Measurements from ENCODE around the gene KRR1.
"Not testable (repeated sequence)": the region's sequence is repeated elsewhere in the genome, so short reads cannot be mapped to it uniquely, and the experiment has no call there.

KRR1 gene

DNA sequence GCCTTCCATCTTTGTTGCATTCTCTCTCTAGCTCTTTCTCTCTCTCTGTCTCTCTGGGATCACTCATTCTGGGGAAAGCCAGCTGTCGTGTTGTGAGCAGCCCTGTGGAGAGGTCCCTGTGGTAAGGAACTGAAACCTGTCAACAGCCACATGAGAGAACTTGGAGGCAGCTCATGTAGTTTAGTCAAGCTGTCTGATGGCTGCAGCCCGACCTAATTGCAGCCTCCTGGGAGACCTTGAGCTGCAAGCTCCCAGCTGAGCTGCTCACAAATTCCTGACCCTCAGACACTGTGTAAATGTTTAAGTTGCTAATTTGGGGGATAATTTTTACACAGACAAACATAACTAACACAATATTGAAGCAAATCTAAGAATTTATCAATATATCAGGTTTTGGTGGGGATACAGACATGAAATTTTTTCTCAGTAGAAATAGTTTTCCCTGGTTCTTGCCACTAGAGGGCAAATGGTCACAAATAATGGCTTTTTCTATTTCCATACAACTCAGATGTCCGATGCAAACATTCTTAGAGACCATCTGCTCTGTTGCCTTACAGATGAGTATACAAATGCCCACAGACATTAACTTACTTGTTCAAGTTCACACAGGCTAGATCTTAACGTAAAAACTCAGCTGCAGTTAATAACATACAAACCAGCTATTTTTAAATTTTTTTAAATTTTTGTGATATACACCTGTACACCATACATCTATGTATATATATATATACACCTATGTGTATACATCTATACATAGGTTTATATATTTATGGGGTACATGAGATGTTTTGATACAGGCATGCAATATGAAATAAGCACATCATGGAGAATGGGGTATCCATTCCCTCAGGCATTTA, 15.5 kb upstream of the KRR1 start:
- Histone ChIP-seq H3K36me3 (ENCODE audit: control insufficient read depth, insufficient read depth, low read length) (no peaks in the 10 kb centered on the region), H3K27me3 (replicated peaks; ENCODE audit: control insufficient read depth, insufficient read depth, low read length) (no peaks in the 10 kb centered on the region), H3K4me3 (replicated peaks; ENCODE audit: low read depth, low read length) (no peak overlapping the region)
- TF ChIP-seq, protein P1, sequence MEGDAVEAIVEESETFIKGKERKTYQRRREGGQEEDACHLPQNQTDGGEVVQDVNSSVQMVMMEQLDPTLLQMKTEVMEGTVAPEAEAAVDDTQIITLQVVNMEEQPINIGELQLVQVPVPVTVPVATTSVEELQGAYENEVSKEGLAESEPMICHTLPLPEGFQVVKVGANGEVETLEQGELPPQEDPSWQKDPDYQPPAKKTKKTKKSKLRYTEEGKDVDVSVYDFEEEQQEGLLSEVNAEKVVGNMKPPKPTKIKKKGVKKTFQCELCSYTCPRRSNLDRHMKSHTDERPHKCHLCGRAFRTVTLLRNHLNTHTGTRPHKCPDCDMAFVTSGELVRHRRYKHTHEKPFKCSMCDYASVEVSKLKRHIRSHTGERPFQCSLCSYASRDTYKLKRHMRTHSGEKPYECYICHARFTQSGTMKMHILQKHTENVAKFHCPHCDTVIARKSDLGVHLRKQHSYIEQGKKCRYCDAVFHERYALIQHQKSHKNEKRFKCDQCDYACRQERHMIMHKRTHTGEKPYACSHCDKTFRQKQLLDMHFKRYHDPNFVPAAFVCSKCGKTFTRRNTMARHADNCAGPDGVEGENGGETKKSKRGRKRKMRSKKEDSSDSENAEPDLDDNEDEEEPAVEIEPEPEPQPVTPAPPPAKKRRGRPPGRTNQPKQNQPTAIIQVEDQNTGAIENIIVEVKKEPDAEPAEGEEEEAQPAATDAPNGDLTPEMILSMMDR (IDR thresholded peaks at IDR 0.05; ENCODE audit: insufficient read depth, low read length, poor library complexity, severe bottlenecking), result peak; percentile 63
- peak; percentile 41 for DNase-seq (ENCODE audit: extremely low read depth, insufficient read length)

DNA sequence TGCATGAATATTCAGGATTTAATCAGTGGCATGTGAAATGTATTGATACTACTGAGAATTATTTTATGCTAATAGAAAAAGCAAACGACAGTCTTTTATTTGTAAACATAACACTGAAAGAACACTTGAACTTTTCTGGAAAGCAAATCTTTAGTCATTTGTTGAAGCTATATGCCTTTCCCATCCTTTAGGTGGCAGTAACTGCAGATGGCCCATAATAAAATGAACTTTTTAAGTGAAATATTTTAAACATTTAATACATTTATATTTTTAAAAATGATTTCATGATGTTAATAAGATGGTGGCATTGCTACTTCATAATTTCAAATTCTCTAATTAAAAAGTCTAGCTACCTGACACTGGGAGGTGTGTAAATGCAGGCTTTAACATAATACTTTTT, 13.9 kb upstream of the KRR1 start:
- no peaks in the 10 kb centered on the region for H3K36me3 ChIP-seq (ENCODE audit: control insufficient read depth, insufficient read depth, low read length)
- no peak overlapping the region for H3K4me3 ChIP-seq (replicated peaks; ENCODE audit: low read depth, low read length)
- no peaks in the 10 kb centered on the region for H3K27me3 ChIP-seq (replicated peaks; ENCODE audit: control insufficient read depth, insufficient read depth, low read length)
- TF ChIP-seq, protein P1 (IDR thresholded peaks at IDR 0.05; ENCODE audit: insufficient read depth, low read length, poor library complexity, severe bottlenecking), result no peak
- no peak for DNase-seq (ENCODE audit: extremely low read depth, insufficient read length)

GRCh38 chr12:75522124-75522523, 10.7 kb upstream of the KRR1 start:
- DNase-seq (ENCODE audit: extremely low read depth, insufficient read length); H3K27me3 ChIP-seq (replicated peaks; ENCODE audit: control insufficient read depth, insufficient read depth, low read length); H3K36me3 ChIP-seq (ENCODE audit: control insufficient read depth, insufficient read depth, low read length); H3K4me3 ChIP-seq (replicated peaks; ENCODE audit: low read depth, low read length): not testable (repeated sequence)

DNA sequence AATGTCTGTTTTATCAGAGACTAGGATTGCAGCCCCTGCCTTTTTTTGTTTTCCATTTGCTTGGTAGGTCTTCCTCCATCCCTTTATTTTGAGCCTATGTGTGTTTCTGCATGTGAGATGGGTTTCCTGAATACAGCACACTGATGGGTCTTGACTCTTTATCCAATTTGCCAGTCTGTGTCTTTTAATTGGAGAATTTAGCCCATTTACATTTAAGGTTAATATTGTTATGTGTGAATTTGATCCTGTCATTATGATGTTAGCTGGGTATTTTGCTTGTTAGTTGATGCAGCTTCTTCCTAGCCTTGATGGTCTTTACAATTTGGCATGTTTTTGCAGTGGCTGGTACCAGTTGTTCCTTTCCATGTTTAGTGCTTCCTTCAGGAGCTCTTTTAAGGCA, 9.8 kb upstream of the KRR1 start:
- not testable (repeated sequence) for DNase-seq (ENCODE audit: extremely low read depth, insufficient read length); H3K4me3 ChIP-seq (replicated peaks; ENCODE audit: low read depth, low read length); H3K27me3 ChIP-seq (replicated peaks; ENCODE audit: control insufficient read depth, insufficient read depth, low read length); H3K36me3 ChIP-seq (ENCODE audit: control insufficient read depth, insufficient read depth, low read length)

- TF ChIP-seq, protein P1 (IDR thresholded peaks at IDR 0.05; ENCODE audit: insufficient read depth, low read length, poor library complexity, severe bottlenecking), result no peak
- no peak for DNase-seq (ENCODE audit: extremely low read depth, insufficient read length)
- H3K4me3 ChIP-seq (replicated peaks; ENCODE audit: low read depth, low read length), result peak overlapping the region; percentile 94
- H3K36me3 ChIP-seq (ENCODE audit: control insufficient read depth, insufficient read depth, low read length), result no peaks in the 10 kb centered on the region; the same call in 1 of the 2 replicates
- no peaks in the 10 kb centered on the region for H3K27me3 ChIP-seq (replicated peaks; ENCODE audit: control insufficient read depth, insufficient read depth, low read length)
These were observed 1.8 kb downstream of the KRR1 start for GRCh38 chr12:75509621-75510020.

DNA sequence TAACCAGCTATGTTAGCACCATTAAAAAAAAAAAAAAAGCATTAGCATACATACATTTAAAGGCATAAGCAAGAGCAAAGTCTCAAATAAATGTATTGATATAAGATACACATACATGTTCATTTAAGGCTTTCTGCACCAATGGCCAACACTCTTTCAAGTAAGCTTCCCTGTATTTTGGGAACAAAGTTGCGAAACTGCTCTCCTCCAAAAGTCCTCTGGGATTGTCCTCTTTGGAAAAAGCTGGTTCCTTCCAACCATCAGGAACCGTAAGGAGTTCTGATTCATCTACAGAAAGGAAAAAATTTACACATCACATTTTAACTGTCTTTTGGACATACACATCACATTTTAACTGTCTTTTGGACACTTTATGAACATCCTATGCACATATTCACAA, 3.2 kb downstream of the KRR1 start:
- DNase-seq (ENCODE audit: extremely low read depth, insufficient read length), result no peak
- no peak overlapping the region for H3K4me3 ChIP-seq (replicated peaks; ENCODE audit: low read depth, low read length)
- no peaks in the 10 kb centered on the region; the same call in none of the 2 replicates for H3K36me3 ChIP-seq (ENCODE audit: control insufficient read depth, insufficient read depth, low read length)
- TF ChIP-seq, protein P1 (IDR thresholded peaks at IDR 0.05; ENCODE audit: insufficient read depth, low read length, poor library complexity, severe bottlenecking), result no peak
- H3K27me3 ChIP-seq (replicated peaks; ENCODE audit: control insufficient read depth, insufficient read depth, low read length), result no peaks in the 10 kb centered on the region

All from GM06990 (cell line).